ENCODE data around the gene ATR. TPM values are rescaled to one million over a fixed set of nuclear protein-coding genes. Genes with fewer than 3 reads are reported as not detected.

The ATR gene
- 12.6 and 16.0 TPM in 2 replicates for total RNA-seq (ENCODE audit: low replicate concordance)

DNA sequence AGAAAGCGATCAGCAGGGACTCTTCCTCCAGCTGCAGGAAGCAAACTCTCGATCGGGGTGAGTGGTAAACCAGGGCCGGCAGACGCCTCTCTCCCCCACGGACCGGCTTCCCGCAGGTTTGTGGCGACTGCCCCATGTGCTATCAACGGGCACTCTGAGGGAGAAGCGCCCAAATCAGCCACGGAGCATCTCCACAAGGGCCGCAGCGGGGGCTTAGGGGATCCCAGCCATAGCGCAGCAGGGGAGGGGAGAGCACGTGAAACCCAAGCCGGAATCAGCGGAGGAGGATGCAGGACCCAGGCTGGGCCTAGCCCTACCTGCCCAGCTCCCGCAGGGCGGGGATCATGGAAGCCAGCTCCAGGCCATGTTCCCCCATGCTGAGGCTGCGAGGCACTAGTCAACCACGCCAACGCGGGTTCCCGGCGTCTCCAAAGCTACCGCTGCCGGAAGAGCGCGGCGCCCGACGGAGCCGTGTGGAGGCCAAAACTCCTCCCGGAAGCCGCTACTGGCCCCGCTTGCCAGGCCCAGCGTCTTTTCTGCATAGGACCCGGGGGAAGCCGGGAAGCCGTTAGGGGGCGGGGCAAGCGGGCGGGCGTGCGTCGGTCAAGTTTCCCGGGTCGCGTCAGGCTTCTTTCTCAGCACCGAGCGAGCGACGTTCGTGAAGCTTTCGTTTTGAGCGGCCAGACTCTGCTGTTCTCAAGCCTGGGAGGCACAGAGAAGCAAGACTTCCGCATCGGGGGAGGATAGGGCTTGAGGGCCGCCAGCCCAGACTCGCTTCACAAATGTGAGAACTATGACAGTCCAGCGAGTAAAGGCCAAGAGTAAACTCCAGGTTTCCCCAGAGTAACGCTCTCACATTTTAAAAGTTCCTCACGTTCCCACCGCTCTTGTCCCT is at the start of gene ATR:
Gene ATR (minus strand): TSS at position 405 of the 895 bp plus-strand sequence. CDS start 29 bp downstream, at position 376.

DNA sequence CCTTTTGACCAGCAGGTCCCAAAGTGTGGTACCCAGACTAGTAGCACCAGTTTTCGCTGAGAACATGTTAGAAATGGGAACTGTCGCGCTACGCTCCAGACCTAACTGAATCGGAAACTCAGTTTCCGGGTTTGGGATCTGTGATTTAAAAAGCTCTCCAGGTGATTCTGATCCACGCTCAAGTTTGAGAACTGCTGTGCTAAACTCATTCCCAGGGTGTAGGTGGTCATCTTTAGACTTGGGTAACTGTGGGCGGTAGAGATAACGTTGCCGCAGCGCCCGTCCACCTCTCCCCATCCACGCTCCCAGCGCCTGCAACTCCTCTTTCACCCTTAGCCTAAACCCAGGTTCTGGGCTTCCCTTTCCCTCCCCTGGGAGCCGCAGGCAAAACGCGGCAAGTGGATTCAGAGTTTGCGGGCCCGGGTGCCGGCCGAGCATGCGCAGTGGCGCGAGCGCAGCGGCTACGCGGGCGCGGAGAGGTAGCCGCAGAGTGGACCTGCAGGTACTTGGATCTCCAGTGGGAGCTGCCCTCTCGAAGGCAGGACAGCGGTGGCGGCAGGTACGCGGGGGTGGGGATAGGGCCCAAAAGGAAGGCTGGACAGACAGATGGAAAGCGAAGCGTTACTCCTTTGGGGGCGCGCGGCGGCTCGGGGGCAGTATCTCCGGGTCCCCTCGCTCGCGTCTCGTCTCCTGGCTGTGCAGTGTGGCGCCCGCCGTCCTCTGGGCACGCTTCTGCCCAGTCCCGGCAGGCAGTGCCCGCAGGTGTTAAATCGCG is 17.6 kb upstream of the ATR start, which contains the start of gene PLS1:
Gene PLS1 (plus strand): TSS at position 443 of the 775 bp plus-strand sequence. CDS start 67,845 bp downstream, outside the sequence.

DNA sequence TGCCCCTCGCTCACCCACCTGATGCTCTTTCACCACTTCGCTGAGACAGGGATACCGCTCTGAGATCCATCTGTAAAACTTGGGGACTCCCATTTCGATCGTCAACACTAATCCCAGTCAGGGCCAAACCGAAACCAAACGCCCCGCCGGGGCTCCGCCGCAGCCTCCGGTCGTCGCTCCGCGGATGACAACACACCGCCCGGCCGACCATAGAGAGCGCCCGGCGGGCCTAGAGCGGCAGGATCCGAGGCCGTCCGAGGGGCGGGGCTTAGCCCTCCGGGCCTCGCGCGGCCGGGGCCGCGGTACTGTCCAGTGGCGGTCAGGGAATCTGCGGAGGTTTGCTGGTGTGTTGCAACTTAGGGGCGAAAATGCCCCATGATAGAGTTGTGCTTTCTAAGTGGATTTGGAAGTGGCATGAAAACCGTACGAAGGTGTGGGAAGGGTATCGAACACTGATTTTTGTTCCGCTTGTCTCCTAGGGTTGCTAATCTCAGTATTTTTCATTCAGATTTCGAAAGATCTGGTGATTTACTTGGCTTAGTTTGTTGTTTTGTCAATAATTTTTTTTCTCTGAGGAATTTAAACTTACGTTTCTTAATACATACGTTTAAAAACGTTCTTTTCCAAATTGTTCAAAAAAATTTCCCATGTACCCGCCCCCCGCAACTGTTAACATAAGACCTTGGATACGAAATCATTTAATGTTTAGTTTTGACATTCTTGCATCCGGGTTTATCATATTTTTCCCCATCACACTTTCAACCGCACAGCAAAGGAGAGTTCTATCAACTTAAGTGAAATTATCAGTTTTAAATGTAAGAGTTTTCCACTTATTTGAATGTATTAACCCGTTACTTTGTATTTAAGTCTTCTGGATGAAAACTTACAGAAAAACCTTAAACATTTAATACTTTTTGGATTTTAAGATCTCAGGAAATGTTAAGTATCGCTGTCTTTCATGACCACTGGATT is 130.4 kb downstream of the ATR start, which contains the start of gene XRN1:
Gene XRN1 (minus strand): TSS at position 186 of the 972 bp plus-strand sequence. CDS start 93 bp downstream, at position 93.

Other genes starting within 250 kb of the ATR start
- 17.4 and 44.1 TPM in 2 replicates for gene XRN1, start 130.7 kb downstream of the ATR start, total RNA-seq (ENCODE audit: low replicate concordance)
- gene PLS1, start 17.7 kb upstream of the ATR start, total RNA-seq (ENCODE audit: low replicate concordance): under 0.01 and 2.0 TPM in 2 replicates
- gene TRPC1, start 145.3 kb upstream of the ATR start, total RNA-seq (ENCODE audit: low replicate concordance): 18.9 and 29.0 TPM in 2 replicates

Measured in smooth muscle cell of the coronary artery (primary cell).